Eye (tissue), 1 donor: ENCODE results near the gene ANKRD62.
"Not testable (repeated sequence)": the region's sequence is repeated elsewhere in the genome, so short reads cannot be mapped to it uniquely, and the experiment has no call there.

ENCODE experiments used
- DNase-seq: peaks from one replicate; pipeline ENCODE4 v3.0.0-alpha.2; 2015

ANKRD62 gene

DNA sequence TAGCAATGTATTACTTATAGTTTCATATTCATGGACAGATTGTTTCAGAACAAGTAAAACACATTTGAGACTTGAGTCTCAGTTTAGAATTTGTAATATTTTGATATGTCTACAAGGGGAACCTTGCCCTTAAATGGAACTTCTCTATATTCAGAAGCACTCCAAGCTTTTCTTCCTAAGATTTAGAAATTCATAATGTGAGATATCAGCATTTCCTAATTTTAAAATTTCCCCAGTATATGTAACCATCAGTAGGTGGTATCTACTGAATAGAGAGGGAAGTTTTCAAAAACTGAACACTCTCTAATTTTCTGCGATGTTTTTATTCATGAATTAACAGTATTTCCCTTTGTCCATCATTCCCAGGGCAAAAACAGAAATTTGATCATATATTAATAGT, 7.6 kb downstream of the ANKRD62 start:
- DNase-seq, result no peak

DNA sequence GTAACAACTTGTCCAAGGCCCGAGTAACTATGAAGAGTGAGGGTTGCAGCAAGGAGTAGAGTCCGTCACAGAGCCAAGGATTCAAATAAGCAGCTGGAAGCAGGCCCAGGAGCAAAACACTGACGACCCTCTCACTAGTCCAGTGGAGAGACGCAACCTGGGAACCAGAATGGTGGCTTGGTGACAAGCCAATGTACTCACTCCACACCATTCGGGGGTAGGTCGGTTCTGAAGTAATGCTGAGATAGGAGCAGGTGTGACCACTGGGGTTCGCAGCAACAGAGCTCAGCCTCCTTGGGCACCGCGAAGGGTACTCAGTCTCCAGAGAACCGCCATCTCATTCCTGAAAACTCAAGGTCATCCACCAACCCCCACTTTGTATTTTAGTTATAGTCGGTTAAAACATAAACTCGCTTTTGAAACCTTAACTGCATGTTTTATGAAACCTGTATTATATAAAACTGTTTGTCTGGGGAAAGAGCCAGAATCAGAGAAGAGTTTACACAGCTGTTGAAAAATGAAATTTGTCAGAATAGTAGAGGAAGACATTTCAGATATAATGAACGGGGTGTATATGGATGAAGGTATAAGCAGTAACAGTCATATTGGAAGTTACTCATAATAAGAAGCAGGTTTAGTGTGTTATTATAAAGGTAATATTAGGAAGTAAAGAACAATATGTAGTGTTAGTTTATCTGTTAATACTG, 8.6 kb downstream of the ANKRD62 start:
- DNase-seq, result peak; percentile 12

DNA sequence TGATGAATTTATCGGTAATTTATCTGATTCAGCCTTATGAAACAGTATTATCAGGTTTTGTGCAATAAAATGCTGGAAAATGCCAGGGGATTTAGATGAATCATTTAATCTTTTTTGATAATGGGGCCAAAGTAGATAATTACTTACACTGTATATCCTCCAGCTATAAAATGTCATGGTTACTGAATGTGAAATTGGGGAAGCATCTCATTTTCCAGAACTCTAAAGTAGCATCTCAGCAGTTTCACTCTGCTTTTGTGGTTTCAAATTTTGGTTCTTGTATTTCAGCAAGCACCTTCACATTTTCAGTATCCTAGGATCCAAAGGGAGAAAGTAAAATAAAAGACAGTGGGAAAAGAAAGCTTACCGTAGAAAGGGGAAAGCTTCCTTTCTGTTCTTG, 12.8 kb downstream of the ANKRD62 start:
- DNase-seq, result no peak

DNA sequence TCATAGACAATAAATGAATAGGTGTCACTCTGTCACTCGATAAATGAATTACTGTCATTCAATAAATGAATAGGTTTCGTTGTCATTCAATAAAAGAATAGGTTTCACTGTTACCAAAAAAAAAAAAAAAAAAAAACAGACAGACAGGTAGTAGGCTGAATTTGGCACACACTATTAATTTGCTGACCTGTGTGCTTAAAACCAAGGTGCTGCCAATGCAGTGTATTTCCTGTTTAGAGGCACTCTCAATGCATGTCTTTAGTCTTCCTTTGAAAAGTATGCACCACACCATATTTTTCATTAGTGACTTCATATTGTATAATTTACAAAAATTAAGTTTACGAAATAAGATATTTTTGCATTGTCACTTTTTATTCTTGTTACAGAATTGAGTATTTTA, 16.2 kb downstream of the ANKRD62 start:
- DNase-seq, result no peak

DNA sequence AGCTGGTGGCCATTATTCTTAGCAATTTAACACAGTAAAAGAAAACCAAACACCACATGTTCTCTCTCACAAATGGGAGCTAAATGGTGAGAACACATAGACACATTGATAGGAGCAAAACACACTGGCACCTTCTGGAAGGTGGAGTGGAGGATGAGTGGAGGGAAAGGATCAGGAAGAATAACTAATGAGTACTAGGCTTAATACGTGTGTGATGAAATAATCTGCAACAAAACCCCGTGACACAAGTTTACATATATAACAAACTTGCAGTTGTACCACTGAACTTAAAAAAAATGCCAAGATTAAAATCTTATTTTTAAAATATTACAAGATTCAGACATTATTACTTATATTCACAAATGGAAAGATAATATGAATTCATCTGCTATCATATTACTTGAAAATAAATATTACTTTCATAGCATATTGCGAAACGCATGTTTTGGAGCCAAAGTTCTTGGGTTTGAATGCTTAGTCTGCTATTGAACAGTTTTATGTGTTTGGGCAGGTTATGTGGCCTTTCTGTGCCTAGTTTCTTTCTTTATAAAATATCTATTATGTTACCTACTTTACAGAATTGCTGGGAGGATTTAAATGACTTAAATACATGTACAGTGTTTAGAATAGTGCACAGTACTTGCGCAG, 20.5 kb downstream of the ANKRD62 start:
- DNase-seq, result no peak

DNA sequence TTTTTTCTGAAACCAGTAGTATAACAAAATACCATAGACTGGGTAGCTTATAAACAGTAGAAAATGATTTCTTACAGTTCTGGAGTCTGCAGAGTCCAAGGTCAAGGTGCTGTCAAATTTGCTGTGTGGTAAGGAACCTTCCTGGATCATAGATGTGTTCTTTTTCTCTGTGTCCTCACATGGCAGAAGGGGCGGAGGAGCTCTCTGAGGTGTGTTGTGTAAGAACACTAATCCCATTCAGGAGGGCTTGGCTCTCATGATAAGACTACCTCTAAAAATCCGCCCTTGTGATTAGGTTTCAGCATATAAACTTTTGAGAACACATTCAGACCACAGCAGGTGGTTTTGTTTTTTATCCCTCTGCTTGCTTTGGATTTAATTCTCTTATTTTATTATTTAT, 25.7 kb downstream of the ANKRD62 start:
- DNase-seq, result no peak

DNA sequence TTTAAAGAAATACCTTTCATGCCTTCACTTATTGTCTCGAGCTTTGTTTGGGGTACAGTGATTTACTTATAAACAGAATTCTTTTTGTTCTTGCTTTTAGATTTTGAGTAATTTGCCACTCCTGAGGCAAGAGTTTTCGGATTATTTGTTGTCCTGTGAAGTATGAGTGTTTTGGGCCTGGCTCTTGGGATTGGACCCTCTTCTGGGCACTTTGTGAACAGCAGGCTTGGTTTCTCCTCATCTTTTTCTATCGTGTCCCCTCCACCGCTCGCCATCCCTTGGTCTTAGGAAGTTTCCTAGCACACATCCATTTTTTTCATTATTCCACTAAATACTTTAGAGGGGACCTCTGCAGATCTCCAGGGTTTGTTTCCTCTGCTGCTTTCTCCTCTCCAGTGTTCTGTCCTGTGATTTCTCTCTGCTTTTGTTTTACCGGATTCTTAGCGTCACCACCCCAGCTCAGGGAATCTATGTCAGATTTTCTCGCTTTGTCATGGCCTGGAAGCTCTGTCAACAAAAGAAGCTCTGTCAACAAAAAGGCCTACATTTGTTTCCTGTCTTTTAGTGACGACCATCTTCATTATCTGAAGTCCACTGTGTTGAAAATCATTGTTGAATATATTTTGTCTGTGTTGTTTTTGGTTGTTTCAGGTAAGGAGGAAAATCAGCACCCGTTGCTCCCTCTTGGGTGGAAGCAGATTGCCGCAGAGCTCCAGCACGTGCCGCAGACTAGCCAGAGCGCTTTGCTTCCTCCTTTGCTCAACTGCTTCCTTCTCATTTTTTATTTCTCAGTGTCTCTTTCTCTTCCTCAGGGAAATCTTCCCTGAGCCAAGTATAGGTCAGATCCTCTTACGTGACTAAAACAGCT, 27.8 kb downstream of the ANKRD62 start:
- DNase-seq, result peak; percentile 22

DNA sequence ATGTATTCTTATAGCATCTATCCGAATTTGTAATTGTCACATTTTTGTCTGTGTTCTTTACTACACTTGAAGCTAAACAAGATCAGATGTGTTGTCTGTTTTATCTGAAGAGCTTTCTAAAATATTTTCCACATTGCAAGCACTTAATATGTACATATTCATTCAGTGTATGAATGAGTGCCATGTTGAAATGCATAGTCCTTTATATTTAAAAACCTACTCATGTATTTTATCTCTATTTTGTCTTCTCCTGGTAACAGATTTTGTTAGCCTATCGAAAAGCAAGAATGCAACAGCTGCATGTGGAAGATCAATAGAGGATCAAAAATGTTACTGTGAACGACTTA, 28.4 kb downstream of the ANKRD62 start:
- not testable (repeated sequence) for DNase-seq

DNA sequence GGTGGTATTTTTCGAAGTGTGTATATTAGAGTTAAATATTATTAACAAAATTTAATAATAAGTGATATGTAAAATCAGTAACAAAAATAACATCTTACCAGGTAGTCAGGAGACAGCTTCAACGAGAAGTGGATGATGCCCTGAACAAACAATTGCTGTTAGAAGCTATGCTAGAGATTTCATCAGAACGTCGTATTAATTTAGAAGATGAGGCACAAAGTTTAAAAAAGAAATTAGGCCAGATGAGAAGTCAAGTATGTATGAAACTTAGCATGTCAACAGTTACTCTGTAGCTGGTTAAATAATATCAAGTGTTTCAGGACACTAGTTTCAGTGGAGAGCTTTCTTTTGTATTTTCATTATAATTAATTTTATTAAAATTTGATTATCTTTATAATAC, 34.0 kb downstream of the ANKRD62 start:
- DNase-seq, result not testable (repeated sequence)

DNA sequence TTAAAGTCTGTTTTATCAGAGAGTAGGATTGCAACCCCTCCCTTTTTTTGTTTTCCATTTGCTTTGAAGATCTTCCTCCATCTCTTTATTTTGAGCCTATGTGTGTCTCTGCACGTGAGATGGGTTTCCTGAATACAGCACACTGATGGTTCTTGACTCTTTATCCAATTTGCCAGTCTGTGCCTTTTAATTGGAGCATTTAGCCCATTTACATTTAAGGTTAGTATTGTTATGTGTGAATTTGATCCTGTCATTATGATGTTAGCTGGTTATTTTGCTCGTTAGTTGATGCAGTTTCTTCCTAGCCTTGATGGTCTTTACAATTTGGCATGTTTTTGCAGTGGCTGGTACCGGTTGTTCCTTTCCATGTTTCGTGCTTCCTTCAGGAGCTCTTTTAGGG, 45.2 kb downstream of the ANKRD62 start:
- DNase-seq, result not testable (repeated sequence)

DNA sequence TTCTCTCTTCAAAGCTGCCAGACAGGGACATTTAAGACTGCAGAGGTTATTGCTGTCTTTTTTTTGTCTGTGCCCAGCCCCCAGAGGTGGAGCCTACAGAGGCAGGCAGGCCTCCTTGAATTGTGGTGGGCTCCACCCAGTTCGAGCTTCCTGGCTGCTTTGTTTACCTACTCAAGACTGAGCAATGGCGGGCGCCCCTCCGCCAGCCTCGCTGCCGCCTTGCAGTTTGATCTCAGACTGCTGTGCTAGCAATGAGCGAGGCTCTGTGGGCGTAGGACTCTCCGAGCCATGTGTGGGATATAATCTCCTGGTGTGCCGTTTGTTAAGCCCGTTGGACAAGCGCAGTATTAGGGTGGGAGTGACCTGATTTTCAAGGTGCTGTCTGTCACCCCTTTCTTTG, 47.2 kb downstream of the ANKRD62 start:
- DNase-seq, result not testable (repeated sequence)

DNA sequence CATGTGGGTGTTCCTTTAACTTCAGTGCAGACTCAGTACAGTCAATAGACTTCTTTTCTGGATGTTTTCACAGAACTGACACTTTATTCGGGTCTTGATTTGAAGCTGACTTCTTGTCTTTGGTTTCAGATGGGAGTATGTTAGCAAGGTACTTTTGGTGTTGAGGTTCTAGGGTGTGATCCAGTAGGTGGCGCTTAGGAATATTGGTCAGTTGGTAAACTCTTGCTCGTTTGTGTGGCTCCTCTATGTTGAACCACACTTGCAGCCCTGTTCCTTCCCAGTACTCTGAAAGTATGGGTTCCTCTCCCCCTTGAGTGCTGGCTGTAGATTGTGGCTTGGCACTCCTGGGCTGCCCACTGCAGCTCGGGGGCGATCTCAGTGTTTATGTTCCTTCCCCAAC, 48.1 kb downstream of the ANKRD62 start:
- DNase-seq, result not testable (repeated sequence)

DNA sequence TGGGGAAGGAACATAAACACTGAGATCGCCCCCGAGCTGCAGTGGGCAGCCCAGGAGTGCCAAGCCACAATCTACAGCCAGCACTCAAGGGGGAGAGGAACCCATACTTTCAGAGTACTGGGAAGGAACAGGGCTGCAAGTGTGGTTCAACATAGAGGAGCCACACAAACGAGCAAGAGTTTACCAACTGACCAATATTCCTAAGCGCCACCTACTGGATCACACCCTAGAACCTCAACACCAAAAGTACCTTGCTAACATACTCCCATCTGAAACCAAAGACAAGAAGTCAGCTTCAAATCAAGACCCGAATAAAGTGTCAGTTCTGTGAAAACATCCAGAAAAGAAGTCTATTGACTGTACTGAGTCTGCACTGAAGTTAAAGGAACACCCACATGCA, 55.8 kb downstream of the ANKRD62 start:
- DNase-seq, result not testable (repeated sequence)

DNA sequence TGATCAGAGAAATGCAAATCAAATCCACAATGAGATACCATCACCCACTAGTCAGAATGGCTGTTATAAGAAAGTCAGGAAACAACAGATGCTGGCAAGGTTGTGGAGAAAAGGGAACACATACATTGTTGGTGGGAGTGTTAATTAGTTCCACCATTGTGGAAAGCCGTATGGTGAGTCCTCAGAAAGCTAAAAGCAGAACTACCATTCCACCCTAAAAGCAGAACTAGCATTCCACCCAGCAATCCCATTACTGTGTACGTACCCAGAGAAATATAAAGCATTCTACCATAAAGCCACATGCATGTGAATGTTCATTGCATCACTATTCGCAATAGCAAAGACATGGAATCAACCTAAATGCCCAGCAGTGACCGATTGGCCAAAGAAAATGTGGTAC, 60.7 kb downstream of the ANKRD62 start:
- DNase-seq, result no peak

DNA sequence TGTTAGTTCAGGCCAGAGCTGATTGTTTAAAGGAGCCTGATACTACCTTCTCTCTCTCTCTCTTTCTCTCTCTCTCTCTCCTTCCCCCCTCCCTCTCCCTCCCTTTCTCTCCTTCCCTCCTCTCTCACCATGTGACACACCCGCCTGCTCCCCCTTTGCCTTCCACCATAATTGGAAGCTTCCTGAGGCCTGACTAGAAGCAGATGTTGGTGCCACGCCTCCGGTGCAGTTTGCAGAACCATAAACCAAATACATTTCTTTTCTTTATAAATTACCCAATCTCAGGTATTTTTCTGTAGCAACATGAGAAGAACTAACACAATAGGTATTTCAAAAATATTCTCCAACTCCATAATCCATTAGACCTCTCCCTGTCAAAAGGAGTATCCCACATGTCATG, 62.4 kb downstream of the ANKRD62 start:
- DNase-seq, result peak; percentile 13

DNA sequence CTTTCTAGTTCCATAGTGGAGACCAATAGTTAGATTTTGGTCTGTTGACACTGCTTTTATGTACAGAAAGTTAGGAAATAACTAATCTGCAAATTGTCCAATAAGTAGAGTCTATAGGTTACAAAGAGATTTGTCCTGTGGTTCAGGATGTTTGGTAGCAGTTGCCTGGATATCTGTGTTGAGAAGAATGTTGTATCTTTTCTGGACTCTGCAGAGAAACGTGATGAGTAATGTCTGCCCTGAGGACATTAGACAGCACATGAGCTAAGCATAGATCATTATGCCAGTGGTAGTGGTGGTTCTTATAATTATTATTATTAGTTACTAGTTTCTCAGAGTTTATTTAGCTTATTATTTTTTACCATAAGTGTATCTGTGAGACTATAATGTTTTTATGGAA, 65.8 kb downstream of the ANKRD62 start:
- no peak for DNase-seq

DNA sequence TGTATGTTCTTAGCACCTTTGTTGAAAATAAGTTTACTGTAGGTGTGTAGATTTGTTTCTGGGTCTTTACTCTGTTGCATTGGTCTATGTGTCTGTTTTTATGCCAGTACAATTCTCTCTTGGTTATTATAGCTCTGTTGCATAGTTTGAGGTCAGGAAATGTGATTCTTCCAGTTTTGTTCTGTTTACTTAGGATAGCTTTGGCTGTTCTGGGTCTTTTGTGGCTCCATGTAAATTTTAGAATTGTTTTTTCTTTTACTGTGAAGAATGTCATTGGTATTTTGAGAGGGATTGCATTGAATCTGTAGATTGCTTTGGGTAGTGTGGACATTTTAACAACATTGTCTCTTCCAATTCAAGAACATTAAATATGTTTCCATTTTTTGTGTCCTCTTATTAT, 69.1 kb downstream of the ANKRD62 start:
- DNase-seq, result no peak

DNA sequence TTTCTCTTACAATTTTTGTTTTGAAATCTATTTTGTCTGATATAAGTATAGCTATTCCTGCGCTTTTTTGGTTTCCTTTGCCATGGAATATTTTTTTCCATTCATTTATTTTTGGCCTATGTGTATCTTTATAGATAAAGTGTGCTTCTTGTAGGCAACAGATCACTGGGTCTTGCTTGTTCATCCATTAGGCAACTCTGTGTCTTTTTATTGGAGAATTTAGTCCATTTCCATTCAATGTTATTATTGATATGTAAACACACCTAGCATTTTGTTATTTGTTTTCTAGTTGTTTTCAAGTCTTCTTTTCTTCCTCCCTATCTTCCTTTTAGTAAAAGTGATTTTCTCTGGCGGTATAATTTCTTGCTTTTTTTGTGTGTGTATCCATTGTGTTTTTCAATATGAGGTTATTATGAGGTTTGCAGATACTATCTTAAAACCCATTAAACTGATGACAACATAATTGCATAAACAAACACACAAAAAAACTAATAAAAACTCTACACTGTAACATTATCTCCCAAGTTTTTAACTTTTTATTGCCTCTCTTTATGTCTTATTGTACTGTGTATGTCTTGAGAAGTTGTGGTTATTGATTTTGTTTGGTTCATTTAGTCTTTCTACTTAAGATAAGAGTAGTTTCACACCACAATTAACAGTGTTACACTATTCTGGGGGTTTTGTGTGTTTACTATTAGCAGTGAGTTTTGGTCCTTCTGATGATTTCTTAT, 71.6 kb downstream of the ANKRD62 start:
- DNase-seq, result no peak
